ENCODE data around the gene SP6. TPM values are rescaled to one million over a fixed set of nuclear protein-coding genes. Genes with fewer than 3 reads are reported as not detected.

The SP6 gene
- total RNA-seq, 4 donors from 2014 or later = 0.74 to 1.7 (median 1.2) TPM

- no peak for TF ChIP-seq CTCF (IDR thresholded peaks at IDR 0.05)
- no peak for DNase-seq (ENCODE audit: low spot score)
- ATAC-seq (ENCODE audit: low FRiP score) = peak; percentile 79
These were observed 40.7 kb downstream of the SP6 start for GRCh38 chr17:47810200-47810821.

GRCh38 chr17:47808830-47809480 lies 42.0 kb downstream of the SP6 start:
- DNase-seq (ENCODE audit: low spot score) (no peak), ATAC-seq (ENCODE audit: low FRiP score) (no peak)
- no peak for TF ChIP-seq CTCF (IDR thresholded peaks at IDR 0.05)

DNA sequence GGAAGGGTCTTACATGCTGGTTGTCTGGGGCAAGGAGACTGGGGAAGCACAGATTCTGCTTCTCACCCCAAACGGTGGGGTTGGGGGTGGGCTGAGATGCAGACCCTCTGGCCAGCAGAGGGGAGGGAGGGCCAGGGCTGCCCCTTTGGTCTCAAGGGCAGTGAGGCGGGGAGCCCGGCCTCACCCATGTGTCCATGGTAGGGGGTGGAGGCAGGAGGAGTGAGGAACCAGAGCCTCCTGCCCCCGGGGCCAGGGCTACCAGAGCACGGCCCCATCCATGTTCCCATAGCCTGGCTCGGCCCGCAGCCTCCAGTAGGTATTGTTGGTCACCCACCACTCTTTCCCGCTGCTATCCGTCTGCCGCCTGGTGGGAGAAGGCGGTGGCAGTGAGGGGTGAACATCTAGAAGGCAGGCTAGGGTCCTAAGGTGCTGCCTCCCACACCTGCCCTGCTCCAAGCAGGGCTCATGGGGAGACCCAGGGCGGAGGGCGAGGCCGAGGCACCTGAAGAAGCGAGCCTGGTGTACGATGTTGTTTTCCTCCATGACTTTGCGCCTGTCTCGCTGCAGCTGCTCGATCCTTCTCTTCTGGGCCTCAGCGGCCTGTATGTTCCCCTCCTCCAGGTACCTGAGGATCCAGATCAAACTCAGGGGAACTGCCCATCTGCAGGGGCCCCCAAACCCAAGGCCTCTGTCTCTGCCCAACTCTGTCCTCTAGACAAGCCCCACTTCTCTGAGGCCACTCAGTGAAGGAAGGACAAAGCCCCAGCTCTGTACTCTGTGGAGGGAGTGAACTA lies 42.7 kb downstream of the SP6 start:
- TF ChIP-seq CTCF (IDR thresholded peaks at IDR 0.05) = no peak
- ATAC-seq (ENCODE audit: low FRiP score) (no peak), DNase-seq (ENCODE audit: low spot score) (no peak)

GRCh38 chr17:47807421-47807820 lies 43.5 kb downstream of the SP6 start:
- DNase-seq (ENCODE audit: low spot score) = no peak
- TF ChIP-seq CTCF (IDR thresholded peaks at IDR 0.05) = no peak
- no peak for ATAC-seq (ENCODE audit: low FRiP score)

DNA sequence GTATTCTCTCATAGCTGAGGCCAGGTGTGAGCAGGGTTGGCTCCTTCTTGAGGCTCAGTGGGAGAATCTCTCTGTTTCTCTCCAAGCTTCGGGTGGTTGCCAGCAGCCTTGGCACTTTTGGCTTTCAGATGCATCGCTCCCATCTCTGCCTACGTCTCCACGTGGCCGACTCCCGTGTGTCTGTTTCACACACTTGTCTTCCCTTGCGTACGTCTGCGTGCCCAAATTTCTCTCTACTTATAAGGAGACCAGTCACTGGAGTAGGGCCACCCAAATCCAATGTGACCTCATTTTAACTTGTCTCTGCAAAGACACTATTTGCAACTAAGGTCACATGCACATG lies 44.1 kb downstream of the SP6 start:
- DNase-seq (ENCODE audit: low spot score) = no peak
- no peak for TF ChIP-seq CTCF (IDR thresholded peaks at IDR 0.05)
- ATAC-seq (ENCODE audit: low FRiP score) = no peak

DNA sequence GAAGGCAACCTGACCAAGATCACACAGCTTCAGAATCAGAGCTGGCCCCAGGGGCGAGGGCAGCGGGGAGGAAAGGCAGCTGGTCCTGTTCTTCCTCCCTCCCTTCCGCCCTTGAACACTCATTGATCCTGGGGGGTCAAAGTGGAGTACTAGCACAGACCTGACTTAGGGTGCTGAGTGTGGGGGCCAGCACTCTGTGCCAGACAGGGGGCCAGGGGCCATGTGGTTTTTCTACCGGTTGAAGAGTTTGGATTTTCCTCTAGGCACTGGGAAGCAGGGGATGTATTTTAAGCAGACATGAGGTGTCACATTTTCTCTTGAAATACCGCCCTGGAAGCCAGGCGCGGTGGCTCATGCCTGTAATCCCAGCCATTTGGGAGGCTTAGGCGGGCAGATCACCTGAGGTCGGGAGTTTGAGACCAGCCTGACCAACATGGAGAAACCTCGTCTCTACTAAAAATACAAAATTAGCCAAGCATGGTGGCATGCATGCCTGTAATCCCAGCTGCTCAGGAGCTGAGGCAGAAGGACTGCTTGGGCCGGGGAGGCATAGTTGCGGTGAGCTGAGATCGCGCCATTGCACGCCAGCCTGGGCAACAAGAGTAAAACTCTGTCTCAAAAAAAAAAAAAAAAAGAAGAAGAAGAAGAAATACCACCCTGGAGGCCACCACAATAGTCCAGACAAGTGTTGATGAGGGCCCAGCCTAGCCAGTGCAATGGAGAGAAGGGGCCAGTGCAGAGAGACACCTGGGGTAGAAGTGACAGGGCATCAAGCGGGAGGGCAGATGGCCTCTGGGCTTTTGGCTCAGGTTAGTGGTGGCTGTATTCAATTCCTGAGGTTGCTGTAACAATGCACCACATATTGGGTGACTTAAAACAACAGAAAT lies 44.7 kb downstream of the SP6 start:
- TF ChIP-seq CTCF (IDR thresholded peaks at IDR 0.05) = no peak
- DNase-seq (ENCODE audit: low spot score) (no peak), ATAC-seq (ENCODE audit: low FRiP score) (no peak)

Measured in omental fat pad (tissue), 4 donors.